Adrenal gland (tissue), 12 donors: ENCODE results near the gene DOCK1. TPM values are rescaled to one million over a fixed set of nuclear protein-coding genes. Genes with fewer than 3 reads are reported as not detected.

Source experiments
- DNase-seq, 7 donors: peaks; one replicate each; pipeline ENCODE4 v3.0.0-alpha.2; 2019 to 2020
- H3K27ac ChIP-seq, 5 donors: fragments of 200-600 bp; sonication (generic) in 4 of 5; 1 replicate in 3 of 5; 2 replicates in 2 of 5; pipeline versions ENCODE4 v1.5.1 to v1.8.0; 2016 to 2020; ENCODE audit warnings: mild to moderate bottlenecking in 1 of 5
- H3K27me3 ChIP-seq: fragments of 200-600 bp; 2 replicates; pipeline ENCODE4 v1.8.0; 2021
- H3K36me3 ChIP-seq, 2 donors: fragments of 200-600 bp; replicated peaks in 1 of 2; 1 replicate in 1 of 2; 2 replicates in 1 of 2; pipeline versions ENCODE4 v1.5.1 to v1.8.0; 2018 to 2022
- H3K4me1 ChIP-seq, 2 donors: fragments of 200-600 bp; replicated peaks in 1 of 2; 1 replicate in 1 of 2; 2 replicates in 1 of 2; pipeline versions ENCODE4 v1.5.1 to v1.8.0; 2018 to 2021
- H3K4me3 ChIP-seq, 4 donors: fragments of 200-600 bp; sonication (generic) in 3 of 4; one replicate each; pipeline ENCODE4 v1.5.1; 2016 to 2018
- H3K9me3 ChIP-seq, 3 donors: fragments of 200-600 bp; sonication (generic) in 1 of 3; replicated peaks in 1 of 3; 1 replicate in 2 of 3; 2 replicates in 1 of 3; pipeline versions ENCODE4 v1.5.1 to v1.8.0; 2016 to 2021
- CTCF ChIP-seq, 6 experiments: fragments of 450-650 bp in 4 of 6; fragments of 200-600 bp in 2 of 6; sonication (generic) in 1 of 6; IDR thresholded peaks; 1 replicate in 5 of 6; 2 replicates in 1 of 6; pipeline versions ENCODE4 v1.5.1 to v1.8.0; 2016 to 2021; ENCODE audit warnings: antibody characterized with exemption in 6 of 6, mild to moderate bottlenecking in 2 of 6, moderate library complexity in 1 of 6
- POLR2A ChIP-seq, 2 donors: fragments of 450-650 bp; IDR thresholded peaks; one replicate each; pipeline ENCODE4 v1.6.1; 2017; ENCODE audit warnings: antibody characterized with exemption in 2 of 2, mild to moderate bottlenecking in 2 of 2, moderate library complexity in 1 of 2
- WGBS, 4 donors: extraction: QIAGEN DNeasy Blood & Tissue Kit in 2 of 4; methylation state at CpG; one replicate each; pipeline versions ENCODE4 v1.1.5 to v1.1.7; 2013 to 2017; 5-methylcytosine and 5-hydroxymethylcytosine counted together
- intact Hi-C, 2 donors: fragments of 100-400 bp; cut with DNase I; formaldehyde crosslinking; loops; one replicate each; pipeline versions ENCODE4 v1.14.1 to v1.15.0; 2022 to 2023
- polyA plus RNA-seq, 3 donors: library from polyadenylated mRNA; stranded (reverse); fragments of 200-250 nt in 2 of 3; fragments of 350-450 nt in 1 of 3; fragmentation: Illumina TruSeq in 1 of 3; extraction: RNeasy Lipid Tissue Mini Kit (QIAGEN cat#74804) in 1 of 3; gene quantifications; one replicate each; pipeline ENCODE4 v1.2.3, GENCODE V29; 2013 to 2014
- total RNA-seq, 9 donors: library from RNA; depleted of rRNA in 4 of 9; stranded (reverse); fragments of >200 nt in 4 of 9; fragments of 120-200 nt in 1 of 9; fragmentation: NEBNext Ultra II Directional in 1 of 9; extraction: Animal tissue kit (Norgen Biotek cat#: 25700) in 1 of 9; gene quantifications; one replicate each; pipeline versions ENCODE4 v1.1.0 to v1.2.4, GENCODE V29; 2013 to 2023
- donor health status: healthy with polysubstance abuse.
- donor health status: Bipolar disorder and iron deficiency.
- donor health status: DM: yes; HTN: yes; CAD: no.
- donor health status: DM: no; HTN: no; CAD: no.
- donor health status: DM: no; HTN: no; CAD: no.
- donor health status: DM: yes; HTN: yes; CAD: no.

DOCK1 gene
- total and polyA plus RNA-seq, 12 donors: 8.1 to 30.4 (median 21.6) TPM

- H3K4me1 ChIP-seq: no peaks in the 10 kb centered on the region
Observed at GRCh38 chr10:127319271-127319670, 414.0 kb downstream of the DOCK1 start.

GRCh38 chr10:127319691-127320090, 414.5 kb downstream of the DOCK1 start:
- Histone ChIP-seq H3K27ac (no peak overlapping the region), H3K4me3 (no peak overlapping the region), H3K9me3 (no peaks in the 10 kb centered on the region), H3K36me3 (no peaks in the 10 kb centered on the region), H3K27me3 (no peaks in the 10 kb centered on the region), H3K4me1 (no peaks in the 10 kb centered on the region)
- no peak for TF ChIP-seq CTCF (IDR thresholded peaks at IDR 0.05)
- TF ChIP-seq POLR2A (IDR thresholded peaks at IDR 0.05): no peak
- WGBS, 4 donors: 84 to 91% (median 87%) methylated on average over 10 of the region's 10 CpGs
- intact Hi-C loops: no loop called here
- DNase-seq: no peak

More at GRCh38 chr10:127319271-127319670, 414.0 kb downstream of the DOCK1 start:
- no peak for DNase-seq
- Histone ChIP-seq H3K4me3 (no peak overlapping the region), H3K27ac (no peak overlapping the region), H3K9me3 (no peaks in the 10 kb centered on the region), H3K36me3 (no peaks in the 10 kb centered on the region), H3K27me3 (no peaks in the 10 kb centered on the region)
- 93 to 96% (median 95%) methylated on average over 9 of the region's 9 CpGs for WGBS, 4 donors
- TF ChIP-seq CTCF (IDR thresholded peaks at IDR 0.05) (no peak), POLR2A (IDR thresholded peaks at IDR 0.05) (no peak)
- intact Hi-C loops: no loop called here

- no peaks in the 10 kb centered on the region for H3K4me1 ChIP-seq
- H3K36me3 ChIP-seq: no peaks in the 10 kb centered on the region
- no peaks in the 10 kb centered on the region for H3K27me3 ChIP-seq
- no peak overlapping the region for H3K4me3 ChIP-seq
- no peak overlapping the region for H3K27ac ChIP-seq
- H3K9me3 ChIP-seq: no peaks in the 10 kb centered on the region
- DNase-seq: peak in 3 of 7 donors; percentile 21 to 36 (median 25)
- TF ChIP-seq POLR2A (IDR thresholded peaks at IDR 0.05) (no peak), CTCF (IDR thresholded peaks at IDR 0.05) (no peak)
- 78 to 91% (median 86%) methylated on average over 9 of the region's 9 CpGs for WGBS, 4 donors
- intact Hi-C loops: no loop called here
Observed at GRCh38 chr10:127320176-127320575, 414.9 kb downstream of the DOCK1 start.

- no peak for TF ChIP-seq POLR2A (IDR thresholded peaks at IDR 0.05)
- TF ChIP-seq CTCF (IDR thresholded peaks at IDR 0.05): no peak
- Histone ChIP-seq H3K27me3 (no peaks in the 10 kb centered on the region), H3K4me3 (no peak overlapping the region), H3K4me1 (no peaks in the 10 kb centered on the region), H3K36me3 (no peaks in the 10 kb centered on the region), H3K27ac (no peak overlapping the region), H3K9me3 (no peaks in the 10 kb centered on the region)
- intact Hi-C loops: no loop called here
- no peak for DNase-seq
- WGBS, 4 donors: 67 to 98% (median 92%) methylated on average over 1 of the region's 1 CpG
Observed at GRCh38 chr10:127322286-127322685, 417.1 kb downstream of the DOCK1 start.
